A673 (cell line): ENCODE measurements around the gene MTMR3. TPM values are rescaled to one million over a fixed set of nuclear protein-coding genes. Genes with fewer than 3 reads are reported as not detected.

Experiments used
- BruUV-seq: library from RNA; stranded (reverse); fragments of 400-500 nt; replicated peaks from 2 replicates; lab custom pipeline; 2021; lab: Mats Ljungman, UMichigan
- CTCF ChIA-PET: fragments of 300-600 bp; sonication (Branson Sonifier 250); formaldehyde crosslinking; loops from one replicate; lab custom pipeline; 2022; ENCODE audit warnings: antibody characterized with exemption; lab: Charles Lee
- POLR2A ChIA-PET: fragments of 300-600 bp; sonication (Branson Sonifier 250); formaldehyde crosslinking; loops from one replicate; lab custom pipeline; 2022; ENCODE audit warnings: antibody characterized with exemption; ENCODE audit not compliant: low non-redundant PET; lab: Charles Lee
- DNase-seq: peaks from one replicate; pipeline ENCODE4 v3.0.0-alpha.2; 2015; ENCODE audit warnings: low spot score
- H3K27ac ChIP-seq: fragments of 200-600 bp; sonication (generic); 2 replicates; pipeline ENCODE4 v1.5.1; 2016; ENCODE audit warnings: mixed run types, low read depth, mild to moderate bottlenecking, mixed read lengths, antibody characterized with exemption, low read length; ENCODE audit not compliant: poor library complexity, severe bottlenecking
- H3K27me3 ChIP-seq: fragments of 200-600 bp; sonication (generic); replicated peaks from 2 replicates; pipeline ENCODE4 v1.6.1; 2017; ENCODE audit warnings: mixed run types, low read depth, mild to moderate bottlenecking, mixed read lengths, antibody characterized with exemption, low read length; ENCODE audit not compliant: insufficient read depth, poor library complexity
- H3K36me3 ChIP-seq: fragments of 200-600 bp; sonication (generic); 2 replicates; pipeline ENCODE4 v1.6.1; 2016; ENCODE audit warnings: mixed run types, mild to moderate bottlenecking, mixed read lengths, antibody characterized with exemption, low read length; ENCODE audit not compliant: insufficient read depth, poor library complexity, severe bottlenecking
- H3K4me1 ChIP-seq: fragments of 200-600 bp; sonication (generic); 2 replicates; pipeline ENCODE4 v1.6.1; 2017; ENCODE audit warnings: mixed run types, mild to moderate bottlenecking, mixed read lengths, antibody characterized with exemption, low read length; ENCODE audit not compliant: insufficient read depth, poor library complexity, severe bottlenecking
- H3K4me3 ChIP-seq: fragments of 200-600 bp; sonication (generic); 2 replicates; pipeline ENCODE4 v1.5.1; 2016; ENCODE audit warnings: low read depth, mixed run types, mild to moderate bottlenecking, mixed read lengths, low read length; ENCODE audit not compliant: poor library complexity, severe bottlenecking
- H3K9me3 ChIP-seq: fragments of 200-600 bp; sonication (generic); 2 replicates; pipeline ENCODE4 v1.6.1; 2016; ENCODE audit warnings: mixed run types, low read depth, mild to moderate bottlenecking, mixed read lengths, antibody characterized with exemption, low read length; ENCODE audit not compliant: poor library complexity, severe bottlenecking
- EZH2 ChIP-seq: fragments of 200-600 bp; sonication (generic); IDR thresholded peaks from 2 replicates; pipeline ENCODE4 v1.6.1; 2017; ENCODE audit warnings: borderline replicate concordance, low read depth, mild to moderate bottlenecking, mixed read lengths, antibody characterized with exemption, low read length; ENCODE audit not compliant: poor library complexity, severe bottlenecking
- intact Hi-C: fragments of 100-400 bp; cut with micrococcal nuclease; formaldehyde crosslinking; loops from one replicate; pipeline ENCODE4 v1.10.0; 2022; ENCODE audit not compliant: unreplicated experiment
- total RNA-seq: library from RNA; stranded (reverse); gene quantifications from 2 replicates; pipeline ENCODE4 v1.2.3, GENCODE V29; 2021
- TF ChIP-seq, protein P1 (sequence below): fragments of 300-800, 200-600 bp; sonication (generic); conservative IDR thresholded peaks from 2 replicates; pipeline ENCODE4 v1.5.1; 2017; ENCODE audit warnings: low read depth, mild to moderate bottlenecking, antibody characterized with exemption, low read length, moderate library complexity, mixed read lengths

MTMR3 gene
- total RNA-seq, 1 experiment from 2014 or later, result 25.0 TPM

DNA sequence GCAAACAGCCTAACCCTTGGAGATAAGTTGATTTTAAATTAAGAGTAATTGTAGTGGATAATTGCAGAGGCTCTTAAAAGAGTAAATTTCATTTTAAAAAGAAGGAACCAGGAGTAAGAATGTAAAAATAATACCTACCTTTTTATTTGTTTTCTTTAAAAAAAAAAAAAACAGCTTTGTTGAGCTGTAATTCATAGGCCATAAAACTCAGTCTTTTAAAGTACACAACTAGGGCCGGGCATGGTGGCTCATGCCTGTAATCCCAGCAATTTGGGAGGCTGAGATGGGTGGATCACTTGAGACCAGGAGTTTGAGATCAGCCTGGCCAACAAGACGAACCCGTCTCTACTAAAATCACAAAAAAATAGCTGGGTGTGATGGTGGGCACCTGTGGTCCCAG, 42.4 kb downstream of the MTMR3 start:
- TF ChIP-seq EZH2, result no peak
- TF ChIP-seq, protein P1, sequence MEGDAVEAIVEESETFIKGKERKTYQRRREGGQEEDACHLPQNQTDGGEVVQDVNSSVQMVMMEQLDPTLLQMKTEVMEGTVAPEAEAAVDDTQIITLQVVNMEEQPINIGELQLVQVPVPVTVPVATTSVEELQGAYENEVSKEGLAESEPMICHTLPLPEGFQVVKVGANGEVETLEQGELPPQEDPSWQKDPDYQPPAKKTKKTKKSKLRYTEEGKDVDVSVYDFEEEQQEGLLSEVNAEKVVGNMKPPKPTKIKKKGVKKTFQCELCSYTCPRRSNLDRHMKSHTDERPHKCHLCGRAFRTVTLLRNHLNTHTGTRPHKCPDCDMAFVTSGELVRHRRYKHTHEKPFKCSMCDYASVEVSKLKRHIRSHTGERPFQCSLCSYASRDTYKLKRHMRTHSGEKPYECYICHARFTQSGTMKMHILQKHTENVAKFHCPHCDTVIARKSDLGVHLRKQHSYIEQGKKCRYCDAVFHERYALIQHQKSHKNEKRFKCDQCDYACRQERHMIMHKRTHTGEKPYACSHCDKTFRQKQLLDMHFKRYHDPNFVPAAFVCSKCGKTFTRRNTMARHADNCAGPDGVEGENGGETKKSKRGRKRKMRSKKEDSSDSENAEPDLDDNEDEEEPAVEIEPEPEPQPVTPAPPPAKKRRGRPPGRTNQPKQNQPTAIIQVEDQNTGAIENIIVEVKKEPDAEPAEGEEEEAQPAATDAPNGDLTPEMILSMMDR, result no peak
- intact Hi-C loops, result no loop called here

DNA sequence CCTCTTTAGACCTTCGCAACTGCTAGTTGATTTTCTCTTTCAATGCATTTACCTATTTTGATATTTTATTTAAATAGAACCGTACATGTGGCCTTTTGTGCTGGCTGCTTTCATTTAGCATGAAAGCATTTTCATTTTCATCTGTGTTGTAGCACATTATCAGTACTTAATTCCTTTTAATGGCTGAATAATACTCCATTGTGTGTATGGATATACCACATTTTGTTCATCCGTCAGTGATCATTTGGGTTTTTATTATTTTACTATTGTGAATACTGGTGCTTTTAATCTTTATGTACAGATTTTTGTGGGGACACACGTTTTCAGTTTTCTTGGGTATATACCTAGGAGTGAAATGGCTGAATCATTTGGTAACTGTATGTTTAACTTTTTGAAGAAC, 43.1 kb downstream of the MTMR3 start:
- ChIA-PET POLR2A (no interaction called here), CTCF (no interaction called here)
- H3K36me3 ChIP-seq, result no peaks in the 10 kb centered on the region
- DNase-seq, result no peak
- H3K27me3 ChIP-seq, result no peaks in the 10 kb centered on the region
- no peak overlapping the region for H3K27ac ChIP-seq
- no peak overlapping the region for H3K4me3 ChIP-seq
- no peaks in the 10 kb centered on the region for H3K4me1 ChIP-seq
- BruUV-seq, result no TSS peak
- no peaks in the 10 kb centered on the region for H3K9me3 ChIP-seq
- intact Hi-C loops, result no loop called here
- TF ChIP-seq, protein P1, result no peak
- TF ChIP-seq EZH2, result no peak

More for the DNA sequence above, 42.4 kb downstream of the MTMR3 start:
- no peak for DNase-seq
- Histone ChIP-seq H3K4me1 (no peaks in the 10 kb centered on the region), H3K36me3 (no peaks in the 10 kb centered on the region), H3K9me3 (no peaks in the 10 kb centered on the region), H3K27ac (no peak overlapping the region), H3K27me3 (no peaks in the 10 kb centered on the region), H3K4me3 (no peak overlapping the region)
- ChIA-PET POLR2A (no interaction called here), CTCF (no interaction called here)
- no TSS peak for BruUV-seq

DNA sequence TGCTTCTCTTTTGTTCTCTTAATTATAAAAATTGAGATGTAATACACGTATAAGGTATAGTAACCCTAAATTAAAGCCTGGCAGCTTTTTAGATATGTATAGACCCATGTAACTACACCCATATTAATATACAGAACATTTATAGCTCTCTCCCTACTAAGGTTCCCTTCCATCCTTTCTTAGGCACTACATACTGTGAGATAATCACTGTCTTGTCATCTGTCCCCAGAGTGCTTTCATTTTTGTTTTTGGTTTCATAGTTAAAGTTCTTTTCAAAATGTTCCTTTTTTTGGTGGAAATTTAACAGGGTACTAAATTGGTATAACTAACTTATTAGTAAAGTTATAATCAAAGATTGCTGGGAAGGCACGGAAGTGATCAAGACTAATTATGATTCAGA, 49.2 kb downstream of the MTMR3 start:
- TF ChIP-seq, protein P1, result no peak
- TF ChIP-seq EZH2, result no peak
- H3K9me3 ChIP-seq, result no peaks in the 10 kb centered on the region
- DNase-seq, result no peak
- no peak overlapping the region for H3K4me3 ChIP-seq
- no peaks in the 10 kb centered on the region for H3K36me3 ChIP-seq
- ChIA-PET CTCF (no interaction called here), POLR2A (no interaction called here)
- no TSS peak for BruUV-seq
- H3K27me3 ChIP-seq, result no peaks in the 10 kb centered on the region
- H3K27ac ChIP-seq, result no peak overlapping the region
- H3K4me1 ChIP-seq, result peaks cover 16% of the 10 kb centered on the region
- intact Hi-C loops, result no loop called here
